ENCODE data around the gene CCDC33.

GRCh38 chr15:74257623-74258022, 21.5 kb downstream of the CCDC33 start:
- TF ChIP-seq CSRNP3 (CRISPR knock-in tag; IDR thresholded peaks at IDR 0.05), result no peak
- no peak for TF ChIP-seq OSR1 (CRISPR knock-in tag; IDR thresholded peaks at IDR 0.05)
- TF ChIP-seq BACH2 (CRISPR knock-in tag; IDR thresholded peaks at IDR 0.05; ENCODE audit: borderline replicate concordance), result no peak
- no peak for TF ChIP-seq ZNF8 (CRISPR knock-in tag; IDR thresholded peaks at IDR 0.05)
- TF ChIP-seq ZFP30 (CRISPR knock-in tag; IDR thresholded peaks at IDR 0.05), result no peak
- TF ChIP-seq PATZ1 (CRISPR knock-in tag; IDR thresholded peaks at IDR 0.05; ENCODE audit: borderline replicate concordance), result no peak
- TF ChIP-seq ARNTL (CRISPR knock-in tag; IDR thresholded peaks at IDR 0.05; ENCODE audit: borderline replicate concordance, low read depth), result no peak
- no peak for TF ChIP-seq ZNF70 (CRISPR knock-in tag; IDR thresholded peaks at IDR 0.05)
- TF ChIP-seq CREB5 (CRISPR knock-in tag; IDR thresholded peaks at IDR 0.05; ENCODE audit: low read depth), result no peak
- no peak for TF ChIP-seq ZC3H10 (CRISPR knock-in tag; IDR thresholded peaks at IDR 0.05)
- TF ChIP-seq SNAI2 (CRISPR knock-in tag; IDR thresholded peaks at IDR 0.05), result no peak
- TF ChIP-seq RARB (CRISPR knock-in tag; IDR thresholded peaks at IDR 0.05), result no peak
- TF ChIP-seq CSDC2 (CRISPR knock-in tag; IDR thresholded peaks at IDR 0.05), result no peak
- TF ChIP-seq ESRRG (CRISPR knock-in tag; IDR thresholded peaks at IDR 0.05), result no peak

All from SK-N-SH treated with all-trans-retinoic acid at 6 μM for 48 hours (cell line).